Lung (tissue), 12 donors: ENCODE data around the gene NUBP1. TPM values are rescaled to one million over a fixed set of nuclear protein-coding genes. Genes with fewer than 3 reads are reported as not detected.
"Not testable (repeated sequence)": the region's sequence is repeated elsewhere in the genome, so short reads cannot be mapped to it uniquely, and the experiment has no call there.

Source experiments
- ATAC-seq: fragments of 200-7000 bp; cut with Tn5 transposase; one replicate; pipeline ENCODE4 v1.9.1; 2020; ENCODE audit warnings: moderate number of reproducible peaks; ENCODE audit not compliant: insufficient read depth, low FRiP score
- DNase-seq, 3 donors: peaks; one replicate each; pipeline ENCODE4 v3.0.0-alpha.2; 2013 to 2017
- H3K27ac ChIP-seq, 2 donors: one replicate each; pipeline ENCODE4 v1.5.1; 2013; ENCODE audit warnings: mild to moderate bottlenecking in 2 of 2, moderate library complexity in 2 of 2, control low read depth in 1 of 2, inconsistent platforms in 1 of 2, low read depth in 1 of 2, low read length in 1 of 2
- H3K27me3 ChIP-seq, 3 donors: one replicate each; pipeline ENCODE4 v1.5.1; 2013; ENCODE audit warnings: low read length in 2 of 3; ENCODE audit not compliant: control insufficient read depth in 3 of 3, insufficient read depth in 3 of 3
- H3K36me3 ChIP-seq, 4 donors: one replicate each; pipeline ENCODE4 v1.5.1; 2013; ENCODE audit warnings: low read length in 4 of 4, mild to moderate bottlenecking in 1 of 4, moderate library complexity in 1 of 4; ENCODE audit not compliant: control insufficient read depth in 4 of 4, insufficient read depth in 4 of 4
- H3K4me1 ChIP-seq, 5 donors: one replicate each; pipeline ENCODE4 v1.5.1; 2013; ENCODE audit warnings: low read length in 5 of 5, mild to moderate bottlenecking in 2 of 5, moderate library complexity in 1 of 5; ENCODE audit not compliant: control insufficient read depth in 5 of 5, insufficient read depth in 5 of 5
- H3K4me3 ChIP-seq: one replicate; pipeline ENCODE4 v1.5.1; 2013; ENCODE audit warnings: mild to moderate bottlenecking, control low read depth, moderate library complexity
- H3K9ac ChIP-seq, 2 donors: one replicate each; pipeline ENCODE4 v1.5.1; 2013; ENCODE audit warnings: low read length in 2 of 2, control low read depth in 1 of 2; ENCODE audit not compliant: insufficient read depth in 1 of 2
- H3K9me3 ChIP-seq, 4 donors: one replicate each; pipeline ENCODE4 v1.5.1; 2013; ENCODE audit warnings: low read length in 3 of 4, mild to moderate bottlenecking in 1 of 4, moderate library complexity in 1 of 4; ENCODE audit not compliant: control insufficient read depth in 4 of 4, insufficient read depth in 3 of 4
- CTCF ChIP-seq: IDR thresholded peaks from 2 replicates; pipeline ENCODE4 v1.5.1; 2012; ENCODE audit warnings: mild to moderate bottlenecking; ENCODE audit errors: control extremely low read depth, extremely low read depth
- WGBS, 2 donors: extraction: QIAGEN DNeasy Blood & Tissue Kit; methylation state at CpG; one replicate each; pipeline ENCODE4 v1.1.7; 2013; 5-methylcytosine and 5-hydroxymethylcytosine counted together
- polyA plus RNA-seq, 2 donors: library from polyadenylated mRNA; stranded (reverse); fragments of 200-250 nt; gene quantifications; one replicate each; pipeline ENCODE4 v1.2.1, GENCODE V29; 2013
- total RNA-seq, 2 donors: library from RNA; depleted of rRNA in 1 of 2; stranded (reverse); fragments of >200 nt in 1 of 2; gene quantifications; one replicate each; pipeline ENCODE4 v1.2.1, GENCODE V29; 2014 to 2021
- donor health status: control.
- donor health status: control.
- donor health status: Bipolar disorder and iron deficiency.
- donor health status: healthy.
- donor health status: DM: yes; HTN: yes; CAD: no.

Gene NUBP1
- total and polyA plus RNA-seq, 4 donors, result 28.4 to 44.2 (median 41.1) TPM

GRCh38 chr16:10767127-10767526 lies 23.5 kb downstream of the NUBP1 start:
- Histone ChIP-seq H3K4me3 (no peak overlapping the region), H3K27me3 (no peaks in the 10 kb centered on the region), H3K4me1 (peaks cover 0 to 8% (median 0%) of the 10 kb centered on the region in 5 donors), H3K27ac (no peak overlapping the region), H3K9me3 (no peaks in the 10 kb centered on the region), H3K9ac (no peak overlapping the region), H3K36me3 (peaks cover 17 to 41% (median 38%) of the 10 kb centered on the region in 4 donors)
- TF ChIP-seq CTCF, result no peak
- DNase-seq, result no peak
- no peak for ATAC-seq
- 87 to 90% methylated on average over 7 of the region's 7 CpGs for WGBS, 2 donors

- no peak overlapping the region for H3K4me3 ChIP-seq
- no peaks in the 10 kb centered on the region for H3K9me3 ChIP-seq
- ATAC-seq (no peak), DNase-seq (no peak)
- WGBS, 2 donors, result 84 to 90% methylated on average over 7 of the region's 7 CpGs
- peaks cover 11 to 30% (median 23%) of the 10 kb centered on the region in 4 donors for H3K36me3 ChIP-seq
- H3K4me1 ChIP-seq, result peaks cover 0 to 8% (median 0%) of the 10 kb centered on the region in 5 donors
- TF ChIP-seq CTCF, result no peak
- no peak overlapping the region for H3K9ac ChIP-seq
- no peak overlapping the region for H3K27ac ChIP-seq
- no peaks in the 10 kb centered on the region for H3K27me3 ChIP-seq
Measured at GRCh38 chr16:10769381-10769780, 25.7 kb downstream of the NUBP1 start.

GRCh38 chr16:10770907-10771306 lies 27.3 kb downstream of the NUBP1 start:
- H3K9ac ChIP-seq, result no peak overlapping the region
- 43 to 70% methylated on average over 1 of the region's 1 CpG for WGBS, 2 donors
- no peak overlapping the region for H3K27ac ChIP-seq
- ATAC-seq (no peak), DNase-seq (peak in 1 of 3 donors; percentile 10)
- H3K4me1 ChIP-seq, result peaks cover 0 to 5% (median 0%) of the 10 kb centered on the region in 5 donors
- no peak overlapping the region for H3K4me3 ChIP-seq
- TF ChIP-seq CTCF, result no peak
- peaks cover 11 to 25% (median 18%) of the 10 kb centered on the region in 4 donors for H3K36me3 ChIP-seq
- no peaks in the 10 kb centered on the region for H3K27me3 ChIP-seq
- no peaks in the 10 kb centered on the region for H3K9me3 ChIP-seq

- Histone ChIP-seq H3K27me3 (no peaks in the 10 kb centered on the region), H3K9ac (no peak overlapping the region), H3K27ac (no peak overlapping the region), H3K9me3 (no peaks in the 10 kb centered on the region), H3K4me1 (no peaks in the 10 kb centered on the region), H3K4me3 (no peak overlapping the region), H3K36me3 (peaks cover 0 to 7% (median 3%) of the 10 kb centered on the region in 4 donors)
- no peak for ATAC-seq
- no peak for DNase-seq
- 72 to 78% methylated on average over 4 of the region's 4 CpGs for WGBS, 2 donors
- TF ChIP-seq CTCF, result no peak
Measured at GRCh38 chr16:10776280-10776679, 32.6 kb downstream of the NUBP1 start.

GRCh38 chr16:10776923-10777322 lies 33.3 kb downstream of the NUBP1 start:
- not testable (repeated sequence) for H3K9ac ChIP-seq, H3K36me3 ChIP-seq, H3K27ac ChIP-seq, H3K4me3 ChIP-seq, ATAC-seq, DNase-seq, H3K4me1 ChIP-seq, H3K9me3 ChIP-seq, H3K27me3 ChIP-seq
- 81 to 85% methylated on average over 6 of the region's 6 CpGs for WGBS, 2 donors
